Keratinocyte (primary cell): ENCODE results near the gene DGKH. TPM values are rescaled to one million over a fixed set of nuclear protein-coding genes. Genes with fewer than 3 reads are reported as not detected.

ENCODE experiments used
- DNase-seq: peaks from one replicate; pipeline ENCODE4 v3.0.0-alpha.2; 2011; ENCODE audit warnings: low read depth, missing footprints, low spot score
- FAIRE-seq: peaks from 2 replicates; lab custom pipeline; 2011; peaks lifted over from hg19 to GRCh38; lab: Jason Lieb, UNC
- H2AFZ ChIP-seq: 2 replicates; pipeline ENCODE4 v1.6.0; 2012; ENCODE audit warnings: low read length, control low read depth, inconsistent platforms; ENCODE audit not compliant: control insufficient read depth
- H3K27ac ChIP-seq: 2 replicates; pipeline ENCODE4 v1.5.1; 2011; ENCODE audit warnings: low read length; ENCODE audit not compliant: control insufficient read depth, insufficient read depth
- H3K27me3 ChIP-seq: 3 replicates; pipeline ENCODE4 v1.6.0; 2011; ENCODE audit warnings: low read length; ENCODE audit not compliant: control insufficient read depth, insufficient read depth; ENCODE audit errors: extremely low read depth
- H3K36me3 ChIP-seq, 2 experiments: 2 replicates in 1 of 2; 3 replicates in 1 of 2; pipeline ENCODE4 v1.5.1; 2011; ENCODE audit warnings: low read length in 2 of 2, mild to moderate bottlenecking in 1 of 2; ENCODE audit not compliant: control insufficient read depth in 2 of 2, insufficient read depth in 2 of 2; ENCODE audit errors: extremely low read depth in 1 of 2
- H3K4me1 ChIP-seq: 3 replicates; pipeline ENCODE4 v1.5.1; 2011; ENCODE audit warnings: low read length; ENCODE audit not compliant: control insufficient read depth, insufficient read depth; ENCODE audit errors: extremely low read depth
- H3K4me2 ChIP-seq: 3 replicates; pipeline ENCODE4 v1.6.0; 2011; ENCODE audit warnings: low read depth, low read length; ENCODE audit not compliant: control insufficient read depth, insufficient read depth; ENCODE audit errors: extremely low read depth
- H3K4me3 ChIP-seq, 3 experiments: fragments of 200-600 bp in 1 of 3; sonication (generic) in 1 of 3; 2 replicates in 2 of 3; 3 replicates in 1 of 3; pipeline ENCODE4 v1.5.1; 2011 to 2016; ENCODE audit warnings: low read length in 3 of 3, mild to moderate bottlenecking in 3 of 3, control low read depth in 2 of 3, inconsistent platforms in 1 of 3, low read depth in 1 of 3, mixed read lengths in 1 of 3, mixed run types in 1 of 3, moderate library complexity in 1 of 3; ENCODE audit not compliant: control insufficient read depth in 2 of 3, insufficient read depth in 2 of 3; ENCODE audit errors: extremely low read depth in 1 of 3
- H3K79me2 ChIP-seq: 2 replicates; pipeline ENCODE4 v1.6.0; 2012; ENCODE audit warnings: low read length; ENCODE audit not compliant: control insufficient read depth, insufficient read depth
- H3K9ac ChIP-seq: 3 replicates; pipeline ENCODE4 v1.6.0; 2011; ENCODE audit warnings: low read length; ENCODE audit not compliant: control insufficient read depth, insufficient read depth; ENCODE audit errors: extremely low read depth
- H3K9me1 ChIP-seq: 3 replicates; pipeline ENCODE4 v1.6.0; 2011; ENCODE audit warnings: low read length; ENCODE audit not compliant: control insufficient read depth, insufficient read depth; ENCODE audit errors: extremely low read depth
- H3K9me3 ChIP-seq: 2 replicates; pipeline ENCODE4 v1.5.1; 2012; ENCODE audit warnings: low read depth, low read length; ENCODE audit not compliant: control insufficient read depth
- H4K20me1 ChIP-seq: 3 replicates; pipeline ENCODE4 v1.6.0; 2011; ENCODE audit warnings: low read length; ENCODE audit not compliant: control insufficient read depth, insufficient read depth; ENCODE audit errors: extremely low read depth
- EZH2 ChIP-seq: IDR thresholded peaks from one replicate; pipeline ENCODE4 v1.6.1; 2012; ENCODE audit warnings: inconsistent platforms, mild to moderate bottlenecking, low read length, moderate library complexity
- dilution Hi-C: fragments of 300-500 bp; cut with MboI; formaldehyde crosslinking; loops from one replicate; pipeline ENCODE4 v1.7.0; 2020; ENCODE audit warnings: low sequenced_read_pairs; ENCODE audit not compliant: extremely low pct_ligation_motif_present
- polyA plus RNA-seq, 5 experiments: library from polyadenylated mRNA; depleted of rRNA in 3 of 5; stranded (reverse) in 3 of 5; stranded (forward) in 1 of 5; unstranded in 1 of 5; fragments of >200 nt; gene quantifications; 1 replicate in 1 of 5; 2 replicates in 3 of 5; 3 replicates in 1 of 5; pipeline versions ENCODE4 v1.2.1 to v1.2.3, GENCODE V29; 2011 to 2012; ENCODE audit warnings: missing spikeins in 2 of 5, low read depth in 1 of 5, low replicate concordance in 1 of 5
- TF ChIP-seq, protein P1 (sequence below), 3 experiments: IDR thresholded peaks in 1 of 3; conservative IDR thresholded peaks in 1 of 3; optimal IDR thresholded peaks in 1 of 3; 2 replicates in 2 of 3; 3 replicates in 1 of 3; pipeline versions ENCODE3 to v1.5.1; 2011; ENCODE audit warnings: low read length in 3 of 3, mild to moderate bottlenecking in 3 of 3, moderate library complexity in 2 of 3, control low read depth in 1 of 3, inconsistent platforms in 1 of 3; ENCODE audit not compliant: insufficient read depth in 2 of 3; ENCODE audit errors: extremely low read depth in 1 of 3

Gene DGKH
- polyA plus RNA-seq, 1 donor (not counting 4 experiments of a cell fraction or from before 2014, with no cell fraction given) = 12.8 TPM

GRCh38 chr13:42078128-42078808, 29.8 kb downstream of the DGKH start:
- Histone ChIP-seq H4K20me1 (peaks cover 2% of the 10 kb centered on the region), H3K9me1 (no peaks in the 10 kb centered on the region), H3K9ac (no peak overlapping the region), H2AFZ (no peak overlapping the region), H3K4me1 (no peaks in the 10 kb centered on the region), H3K36me3 (no peaks in the 10 kb centered on the region), H3K79me2 (peaks cover 35% of the 10 kb centered on the region), H3K27ac (no peak overlapping the region), H3K4me3 (no peak overlapping the region), H3K27me3 (no peaks in the 10 kb centered on the region), H3K4me2 (no peak overlapping the region), H3K9me3 (no peaks in the 10 kb centered on the region)
- DNase-seq = no peak
- dilution Hi-C loops = no loop called here
- TF ChIP-seq, protein P1, sequence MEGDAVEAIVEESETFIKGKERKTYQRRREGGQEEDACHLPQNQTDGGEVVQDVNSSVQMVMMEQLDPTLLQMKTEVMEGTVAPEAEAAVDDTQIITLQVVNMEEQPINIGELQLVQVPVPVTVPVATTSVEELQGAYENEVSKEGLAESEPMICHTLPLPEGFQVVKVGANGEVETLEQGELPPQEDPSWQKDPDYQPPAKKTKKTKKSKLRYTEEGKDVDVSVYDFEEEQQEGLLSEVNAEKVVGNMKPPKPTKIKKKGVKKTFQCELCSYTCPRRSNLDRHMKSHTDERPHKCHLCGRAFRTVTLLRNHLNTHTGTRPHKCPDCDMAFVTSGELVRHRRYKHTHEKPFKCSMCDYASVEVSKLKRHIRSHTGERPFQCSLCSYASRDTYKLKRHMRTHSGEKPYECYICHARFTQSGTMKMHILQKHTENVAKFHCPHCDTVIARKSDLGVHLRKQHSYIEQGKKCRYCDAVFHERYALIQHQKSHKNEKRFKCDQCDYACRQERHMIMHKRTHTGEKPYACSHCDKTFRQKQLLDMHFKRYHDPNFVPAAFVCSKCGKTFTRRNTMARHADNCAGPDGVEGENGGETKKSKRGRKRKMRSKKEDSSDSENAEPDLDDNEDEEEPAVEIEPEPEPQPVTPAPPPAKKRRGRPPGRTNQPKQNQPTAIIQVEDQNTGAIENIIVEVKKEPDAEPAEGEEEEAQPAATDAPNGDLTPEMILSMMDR (optimal IDR thresholded peaks at IDR 0.05 in 1 of 3, IDR thresholded peaks at IDR 0.05 in 1 of 3, conservative IDR thresholded peaks at IDR 0.05 in 1 of 3; ENCODE audit: extremely low read depth in 1 of 3, insufficient read depth in 2 of 3, low read length in 3 of 3) = no peak
- TF ChIP-seq EZH2 = no peak
- no peak for FAIRE-seq

DNA sequence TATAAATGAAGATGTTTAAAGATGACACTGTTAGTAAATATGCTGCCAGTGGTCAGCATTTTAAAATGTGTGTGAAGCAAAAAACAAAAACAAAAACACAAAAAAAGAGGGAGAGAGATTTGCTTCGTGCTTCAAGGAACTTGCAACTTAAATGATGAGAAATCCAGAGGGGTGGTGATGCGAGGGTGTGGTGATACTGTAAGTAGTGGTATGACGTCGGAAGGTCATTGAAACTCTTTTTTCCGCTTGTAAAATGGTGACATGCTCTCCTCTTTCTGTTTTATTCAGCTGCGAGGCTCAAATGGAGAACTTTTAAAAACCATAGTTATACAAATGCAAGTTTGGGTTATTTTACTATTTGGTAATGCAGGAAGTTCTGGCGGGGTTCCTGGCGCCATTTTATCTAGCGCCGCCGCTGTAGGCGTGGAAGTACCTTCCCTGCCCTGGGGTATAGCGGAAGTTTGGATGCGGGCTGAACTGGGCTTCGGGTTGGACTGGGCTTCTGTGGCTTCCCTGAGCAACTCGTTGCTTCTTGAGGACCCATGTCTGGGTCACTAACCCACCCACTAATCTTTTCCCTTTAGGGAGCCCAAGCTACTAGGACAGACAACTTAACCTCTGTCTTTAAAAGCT, 34.8 kb downstream of the DGKH start:
- H3K9me1 ChIP-seq = no peaks in the 10 kb centered on the region
- no peak overlapping the region for H3K4me2 ChIP-seq
- peaks cover 20% of the 10 kb centered on the region for H3K79me2 ChIP-seq
- FAIRE-seq = no peak
- dilution Hi-C loops = no loop called here
- no peaks in the 10 kb centered on the region for H3K4me1 ChIP-seq
- no peaks in the 10 kb centered on the region for H3K9me3 ChIP-seq
- no peak overlapping the region for H3K9ac ChIP-seq
- no peak overlapping the region for H2AFZ ChIP-seq
- no peak for TF ChIP-seq EZH2
- TF ChIP-seq, protein P1 (optimal IDR thresholded peaks at IDR 0.05 in 1 of 3, IDR thresholded peaks at IDR 0.05 in 1 of 3, conservative IDR thresholded peaks at IDR 0.05 in 1 of 3; ENCODE audit: extremely low read depth in 1 of 3, insufficient read depth in 2 of 3, low read length in 3 of 3) = no peak
- H3K36me3 ChIP-seq = no peaks in the 10 kb centered on the region
- no peak for DNase-seq
- no peaks in the 10 kb centered on the region for H3K27me3 ChIP-seq
- H3K27ac ChIP-seq = no peak overlapping the region
- no peak overlapping the region for H3K4me3 ChIP-seq
- H4K20me1 ChIP-seq = peaks cover 2% of the 10 kb centered on the region
